WTC11 (cell line): ENCODE data around the gene C1QTNF2. TPM values are rescaled to one million over a fixed set of nuclear protein-coding genes. Genes with fewer than 3 reads are reported as not detected.

ENCODE experiments used
- ATAC-seq: fragments of 200-7000 bp; cut with Tn5 transposase; 2 replicates; pipeline ENCODE4 v1.10.0; 2021; ENCODE audit warnings: mild to moderate bottlenecking, moderate library complexity
- CTCF ChIA-PET: fragments of 300-600 bp; sonication (Branson Sonifier 250); formaldehyde crosslinking; loops from one replicate; lab custom pipeline; 2021; ENCODE audit warnings: antibody characterized with exemption; lab: Charles Lee
- POLR2A ChIA-PET: fragments of 350-600 bp; sonication (Branson Sonifier 250); formaldehyde crosslinking; loops from one replicate; lab custom pipeline; 2021; ENCODE audit warnings: antibody characterized with exemption; lab: Charles Lee
- DNase-seq: peaks from one replicate; pipeline ENCODE4 v3.0.0; 2021; ENCODE audit warnings: low spot score
- H3K27ac Mint-ChIP-seq: 2 replicates; pipeline ENCODE4 v1.8.0; 2021; ENCODE audit warnings: mixed read lengths
- H3K27me3 Mint-ChIP-seq: 2 replicates; pipeline ENCODE4 v1.8.0; 2021; ENCODE audit warnings: low read depth, mild to moderate bottlenecking, moderate library complexity, mixed read lengths
- H3K36me3 Mint-ChIP-seq: 2 replicates; pipeline ENCODE4 v1.8.0; 2021; ENCODE audit warnings: mixed read lengths
- H3K4me1 Mint-ChIP-seq: 2 replicates; pipeline ENCODE4 v1.8.0; 2022; ENCODE audit warnings: mixed read lengths
- H3K4me3 Mint-ChIP-seq: 2 replicates; pipeline ENCODE4 v1.8.0; 2021; ENCODE audit warnings: mild to moderate bottlenecking, moderate library complexity, mixed read lengths
- H3K9me3 Mint-ChIP-seq: 2 replicates; pipeline ENCODE4 v1.8.0; 2021; ENCODE audit warnings: mixed read lengths
- ATF1 ChIP-seq: sonication (generic); formaldehyde crosslinking; IDR thresholded peaks from 2 replicates; pipeline ENCODE4 v1.8.1; 2023; ENCODE audit warnings: mild to moderate bottlenecking, moderate library complexity, missing genetic modification reagents
- CBFB ChIP-seq: sonication (generic); formaldehyde crosslinking; IDR thresholded peaks from 2 replicates; pipeline ENCODE4 v1.8.1; 2022; ENCODE audit warnings: mild to moderate bottlenecking, low read depth, missing genetic modification reagents
- ELF4 ChIP-seq: sonication (generic); formaldehyde crosslinking; IDR thresholded peaks from 2 replicates; pipeline ENCODE4 v1.8.1; 2022; ENCODE audit warnings: low read depth, mild to moderate bottlenecking, moderate library complexity, missing genetic modification reagents
- EMX1 ChIP-seq: fragments of 250-450 bp; sonication (Bioruptor Pico); IDR thresholded peaks from 2 replicates; pipeline ENCODE4 v1.8.0; 2021; ENCODE audit warnings: mild to moderate bottlenecking
- FOXK1 ChIP-seq: sonication (generic); formaldehyde crosslinking; IDR thresholded peaks from 2 replicates; pipeline ENCODE4 v1.8.0; 2022; ENCODE audit warnings: mild to moderate bottlenecking, moderate library complexity, missing genetic modification reagents
- HMGA2 ChIP-seq: fragments of 250-450 bp; sonication (Bioruptor Pico); IDR thresholded peaks from 2 replicates; pipeline ENCODE4 v1.4.0; 2021; ENCODE audit warnings: mild to moderate bottlenecking, moderate library complexity
- JAZF1 ChIP-seq: fragments of 250-450 bp; sonication (Bioruptor Pico); IDR thresholded peaks from 2 replicates; pipeline ENCODE4 v1.9.0; 2021; ENCODE audit warnings: moderate library complexity, mild to moderate bottlenecking, inconsistent platforms
- MLX ChIP-seq: sonication (generic); formaldehyde crosslinking; IDR thresholded peaks from 2 replicates; pipeline ENCODE4 v1.8.1; 2023; ENCODE audit warnings: mild to moderate bottlenecking, missing genetic modification reagents, moderate library complexity
- NFE2L1 ChIP-seq: sonication (generic); formaldehyde crosslinking; IDR thresholded peaks from 2 replicates; pipeline ENCODE4 v1.8.1; 2023; ENCODE audit warnings: missing genetic modification reagents
- PREB ChIP-seq: sonication (generic); formaldehyde crosslinking; IDR thresholded peaks from 2 replicates; pipeline ENCODE4 v1.8.1; 2022; ENCODE audit warnings: mild to moderate bottlenecking, missing genetic modification reagents, moderate library complexity, borderline replicate concordance
- SOX15 ChIP-seq: fragments of 250-450 bp; sonication (Bioruptor Pico); IDR thresholded peaks from 2 replicates; pipeline ENCODE4 v1.9.0; 2021; ENCODE audit warnings: mild to moderate bottlenecking
- SP1 ChIP-seq: sonication (generic); formaldehyde crosslinking; conservative IDR thresholded peaks from 2 replicates; pipeline ENCODE4 v1.8.1; 2022; ENCODE audit warnings: missing genetic modification reagents
- TP53 ChIP-seq: sonication (generic); formaldehyde crosslinking; IDR thresholded peaks from 2 replicates; pipeline ENCODE4 v1.8.1; 2023; ENCODE audit warnings: mild to moderate bottlenecking, missing genetic modification reagents
- ZNF263 ChIP-seq: sonication (generic); formaldehyde crosslinking; IDR thresholded peaks from 2 replicates; pipeline ENCODE4 v1.8.1; 2022; ENCODE audit warnings: low read depth, mild to moderate bottlenecking, moderate library complexity, missing genetic modification reagents
- total RNA-seq: library from RNA; stranded (reverse); gene quantifications from 3 replicates; pipeline ENCODE4 v1.2.3, GENCODE V29; 2021
- TF ChIP-seq, protein P1 (sequence below): sonication (generic); formaldehyde crosslinking; IDR thresholded peaks from 2 replicates; pipeline ENCODE4 v1.8.1; 2022; ENCODE audit warnings: missing genetic modification reagents, borderline replicate concordance
- TF ChIP-seq, protein P2 (sequence below): sonication (generic); formaldehyde crosslinking; IDR thresholded peaks from 2 replicates; pipeline ENCODE4 v1.8.0; 2022; ENCODE audit warnings: mild to moderate bottlenecking, missing genetic modification reagents
- TF ChIP-seq, protein P3 (sequence below): sonication (generic); formaldehyde crosslinking; IDR thresholded peaks from 2 replicates; pipeline ENCODE4 v1.8.0; 2022; ENCODE audit warnings: missing genetic modification reagents
- TF ChIP-seq, protein P4 (sequence below): sonication (generic); formaldehyde crosslinking; conservative IDR thresholded peaks from 2 replicates; pipeline ENCODE4 v1.8.1; 2023; ENCODE audit warnings: mild to moderate bottlenecking, low read depth, missing genetic modification reagents, moderate library complexity

C1QTNF2 gene
- total RNA-seq, 1 experiment from 2014 or later: 0.52 TPM

DNA sequence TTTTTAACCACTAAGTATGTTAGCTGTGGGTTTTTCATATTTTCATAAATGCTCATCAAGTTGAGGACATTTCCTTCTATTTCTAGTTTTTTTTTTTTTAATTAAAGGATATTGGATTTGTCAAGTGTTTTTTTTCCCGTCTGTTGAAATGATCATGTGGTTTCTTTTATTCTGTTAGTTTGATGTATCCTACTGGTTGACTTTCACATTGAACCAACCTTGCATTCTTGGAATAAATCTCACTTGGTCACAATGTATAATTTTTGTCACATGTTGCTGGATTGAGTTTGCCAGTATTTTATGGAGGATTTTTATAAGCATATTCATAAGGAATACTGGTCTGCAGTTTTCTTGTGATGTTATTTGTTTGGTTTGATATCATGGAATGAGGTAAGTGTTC, 17.0 kb upstream of the C1QTNF2 start (continued):
- TF ChIP-seq, protein P1, sequence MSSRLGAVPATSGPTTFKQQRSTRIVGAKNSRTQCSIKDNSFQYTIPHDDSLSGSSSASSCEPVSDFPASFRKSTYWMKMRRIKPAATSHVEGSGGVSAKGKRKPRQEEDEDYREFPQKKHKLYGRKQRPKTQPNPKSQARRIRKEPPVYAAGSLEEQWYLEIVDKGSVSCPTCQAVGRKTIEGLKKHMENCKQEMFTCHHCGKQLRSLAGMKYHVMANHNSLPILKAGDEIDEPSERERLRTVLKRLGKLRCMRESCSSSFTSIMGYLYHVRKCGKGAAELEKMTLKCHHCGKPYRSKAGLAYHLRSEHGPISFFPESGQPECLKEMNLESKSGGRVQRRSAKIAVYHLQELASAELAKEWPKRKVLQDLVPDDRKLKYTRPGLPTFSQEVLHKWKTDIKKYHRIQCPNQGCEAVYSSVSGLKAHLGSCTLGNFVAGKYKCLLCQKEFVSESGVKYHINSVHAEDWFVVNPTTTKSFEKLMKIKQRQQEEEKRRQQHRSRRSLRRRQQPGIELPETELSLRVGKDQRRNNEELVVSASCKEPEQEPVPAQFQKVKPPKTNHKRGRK (CRISPR knock-in tag): no peak
- TF ChIP-seq SOX15 (CRISPR knock-in tag) (no peak), MLX (no peak), JAZF1 (CRISPR knock-in tag) (no peak)
- TF ChIP-seq, all 79 proteins: peak for 0

GRCh38 chr5:160385496-160385895, 15.1 kb upstream of the C1QTNF2 start:
- TF ChIP-seq, protein P2, sequence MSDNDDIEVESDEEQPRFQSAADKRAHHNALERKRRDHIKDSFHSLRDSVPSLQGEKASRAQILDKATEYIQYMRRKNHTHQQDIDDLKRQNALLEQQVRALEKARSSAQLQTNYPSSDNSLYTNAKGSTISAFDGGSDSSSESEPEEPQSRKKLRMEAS (CRISPR knock-in tag): no peak
- TF ChIP-seq CBFB (CRISPR knock-in tag) (no peak), SP1 (CRISPR knock-in tag) (no peak), ATF1 (CRISPR knock-in tag) (no peak), JAZF1 (CRISPR knock-in tag) (no peak), FOXK1 (CRISPR knock-in tag) (no peak), TP53 (no peak)
- TF ChIP-seq, protein P3, sequence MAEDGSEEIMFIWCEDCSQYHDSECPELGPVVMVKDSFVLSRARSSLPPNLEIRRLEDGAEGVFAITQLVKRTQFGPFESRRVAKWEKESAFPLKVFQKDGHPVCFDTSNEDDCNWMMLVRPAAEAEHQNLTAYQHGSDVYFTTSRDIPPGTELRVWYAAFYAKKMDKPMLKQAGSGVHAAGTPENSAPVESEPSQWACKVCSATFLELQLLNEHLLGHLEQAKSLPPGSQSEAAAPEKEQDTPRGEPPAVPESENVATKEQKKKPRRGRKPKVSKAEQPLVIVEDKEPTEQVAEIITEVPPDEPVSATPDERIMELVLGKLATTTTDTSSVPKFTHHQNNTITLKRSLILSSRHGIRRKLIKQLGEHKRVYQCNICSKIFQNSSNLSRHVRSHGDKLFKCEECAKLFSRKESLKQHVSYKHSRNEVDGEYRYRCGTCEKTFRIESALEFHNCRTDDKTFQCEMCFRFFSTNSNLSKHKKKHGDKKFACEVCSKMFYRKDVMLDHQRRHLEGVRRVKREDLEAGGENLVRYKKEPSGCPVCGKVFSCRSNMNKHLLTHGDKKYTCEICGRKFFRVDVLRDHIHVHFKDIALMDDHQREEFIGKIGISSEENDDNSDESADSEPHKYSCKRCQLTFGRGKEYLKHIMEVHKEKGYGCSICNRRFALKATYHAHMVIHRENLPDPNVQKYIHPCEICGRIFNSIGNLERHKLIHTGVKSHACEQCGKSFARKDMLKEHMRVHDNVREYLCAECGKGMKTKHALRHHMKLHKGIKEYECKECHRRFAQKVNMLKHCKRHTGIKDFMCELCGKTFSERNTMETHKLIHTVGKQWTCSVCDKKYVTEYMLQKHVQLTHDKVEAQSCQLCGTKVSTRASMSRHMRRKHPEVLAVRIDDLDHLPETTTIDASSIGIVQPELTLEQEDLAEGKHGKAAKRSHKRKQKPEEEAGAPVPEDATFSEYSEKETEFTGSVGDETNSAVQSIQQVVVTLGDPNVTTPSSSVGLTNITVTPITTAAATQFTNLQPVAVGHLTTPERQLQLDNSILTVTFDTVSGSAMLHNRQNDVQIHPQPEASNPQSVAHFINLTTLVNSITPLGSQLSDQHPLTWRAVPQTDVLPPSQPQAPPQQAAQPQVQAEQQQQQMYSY: no peak
- ATAC-seq (no peak), DNase-seq (no peak)
- CTCF ChIA-PET: no interaction called here
- no peak overlapping the region for H3K4me3 Mint-ChIP-seq
- H3K36me3 Mint-ChIP-seq: peaks cover 11% of the 10 kb centered on the region
- H3K9me3 Mint-ChIP-seq: peaks cover 19% of the 10 kb centered on the region
- H3K27me3 Mint-ChIP-seq: peaks cover 9% of the 10 kb centered on the region
- POLR2A ChIA-PET: no interaction called here
- H3K27ac Mint-ChIP-seq: no peak overlapping the region
- H3K4me1 Mint-ChIP-seq: no peaks in the 10 kb centered on the region

- POLR2A ChIA-PET: no interaction called here
- no peak for DNase-seq
- CTCF ChIA-PET: no interaction called here
- peaks cover 6% of the 10 kb centered on the region for H3K4me1 Mint-ChIP-seq
- ATAC-seq: no peak
- peaks cover 11% of the 10 kb centered on the region for H3K36me3 Mint-ChIP-seq
- peaks cover 9% of the 10 kb centered on the region for H3K27me3 Mint-ChIP-seq
- no peak overlapping the region for H3K4me3 Mint-ChIP-seq
- TF ChIP-seq HMGA2 (CRISPR knock-in tag) (no peak), MLX (no peak), ELF4 (CRISPR knock-in tag) (no peak), ZNF263 (no peak), FOXK1 (CRISPR knock-in tag) (no peak), EMX1 (CRISPR knock-in tag) (no peak), SOX15 (CRISPR knock-in tag) (no peak), NFE2L1 (CRISPR knock-in tag) (no peak), PREB (CRISPR knock-in tag) (no peak)
- TF ChIP-seq, protein P4, sequence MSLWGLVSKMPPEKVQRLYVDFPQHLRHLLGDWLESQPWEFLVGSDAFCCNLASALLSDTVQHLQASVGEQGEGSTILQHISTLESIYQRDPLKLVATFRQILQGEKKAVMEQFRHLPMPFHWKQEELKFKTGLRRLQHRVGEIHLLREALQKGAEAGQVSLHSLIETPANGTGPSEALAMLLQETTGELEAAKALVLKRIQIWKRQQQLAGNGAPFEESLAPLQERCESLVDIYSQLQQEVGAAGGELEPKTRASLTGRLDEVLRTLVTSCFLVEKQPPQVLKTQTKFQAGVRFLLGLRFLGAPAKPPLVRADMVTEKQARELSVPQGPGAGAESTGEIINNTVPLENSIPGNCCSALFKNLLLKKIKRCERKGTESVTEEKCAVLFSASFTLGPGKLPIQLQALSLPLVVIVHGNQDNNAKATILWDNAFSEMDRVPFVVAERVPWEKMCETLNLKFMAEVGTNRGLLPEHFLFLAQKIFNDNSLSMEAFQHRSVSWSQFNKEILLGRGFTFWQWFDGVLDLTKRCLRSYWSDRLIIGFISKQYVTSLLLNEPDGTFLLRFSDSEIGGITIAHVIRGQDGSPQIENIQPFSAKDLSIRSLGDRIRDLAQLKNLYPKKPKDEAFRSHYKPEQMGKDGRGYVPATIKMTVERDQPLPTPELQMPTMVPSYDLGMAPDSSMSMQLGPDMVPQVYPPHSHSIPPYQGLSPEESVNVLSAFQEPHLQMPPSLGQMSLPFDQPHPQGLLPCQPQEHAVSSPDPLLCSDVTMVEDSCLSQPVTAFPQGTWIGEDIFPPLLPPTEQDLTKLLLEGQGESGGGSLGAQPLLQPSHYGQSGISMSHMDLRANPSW: no peak
- no peak overlapping the region for H3K27ac Mint-ChIP-seq
- H3K9me3 Mint-ChIP-seq: peaks cover 19% of the 10 kb centered on the region
Measured at GRCh38 chr5:160384681-160385080, 14.3 kb upstream of the C1QTNF2 start.
